Measurements from ENCODE around the gene LRRD1. TPM values are rescaled to one million over a fixed set of nuclear protein-coding genes. Genes with fewer than 3 reads are reported as not detected.
"Not testable (repeated sequence)": the region's sequence is repeated elsewhere in the genome, so short reads cannot be mapped to it uniquely, and the experiment has no call there.

The LRRD1 gene
- total RNA-seq, 4 donors from 2014 or later: 0.13 to 0.23 TPM; not detected in 2

DNA sequence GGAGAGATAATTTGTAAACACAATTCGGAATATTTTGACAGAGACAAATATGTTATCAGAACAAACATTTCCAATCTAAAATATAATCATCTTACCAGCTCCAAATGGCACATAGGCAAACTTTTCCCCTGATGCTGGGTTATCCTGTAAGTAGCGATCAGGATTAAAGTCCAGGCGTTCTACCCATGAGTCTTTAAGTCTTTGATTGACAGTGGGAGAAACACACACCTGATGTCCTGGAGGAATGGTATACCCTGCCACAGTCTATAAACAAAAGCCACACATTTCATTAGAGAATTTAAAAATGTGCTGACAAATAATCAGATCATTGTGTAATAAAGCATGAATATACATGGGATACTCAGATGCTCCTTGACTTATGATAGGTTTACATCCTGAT lies 62.0 kb downstream of the LRRD1 start:
- no peak for ATAC-seq
- Histone ChIP-seq H3K4me1 (no peaks in the 10 kb centered on the region), H3K9me3 (no peaks in the 10 kb centered on the region), H3K4me3 (no peak overlapping the region), H3K27me3 (no peaks in the 10 kb centered on the region), H3K36me3 (peaks cover 3 to 51% of the 10 kb centered on the region in 2 donors), H3K27ac (no peak overlapping the region)
- 73 to 88% methylated on average over 3 of the region's 3 CpGs for WGBS, 2 donors (ENCODE audit: low coverage in 1 of 2)
- TF ChIP-seq, protein P1, sequence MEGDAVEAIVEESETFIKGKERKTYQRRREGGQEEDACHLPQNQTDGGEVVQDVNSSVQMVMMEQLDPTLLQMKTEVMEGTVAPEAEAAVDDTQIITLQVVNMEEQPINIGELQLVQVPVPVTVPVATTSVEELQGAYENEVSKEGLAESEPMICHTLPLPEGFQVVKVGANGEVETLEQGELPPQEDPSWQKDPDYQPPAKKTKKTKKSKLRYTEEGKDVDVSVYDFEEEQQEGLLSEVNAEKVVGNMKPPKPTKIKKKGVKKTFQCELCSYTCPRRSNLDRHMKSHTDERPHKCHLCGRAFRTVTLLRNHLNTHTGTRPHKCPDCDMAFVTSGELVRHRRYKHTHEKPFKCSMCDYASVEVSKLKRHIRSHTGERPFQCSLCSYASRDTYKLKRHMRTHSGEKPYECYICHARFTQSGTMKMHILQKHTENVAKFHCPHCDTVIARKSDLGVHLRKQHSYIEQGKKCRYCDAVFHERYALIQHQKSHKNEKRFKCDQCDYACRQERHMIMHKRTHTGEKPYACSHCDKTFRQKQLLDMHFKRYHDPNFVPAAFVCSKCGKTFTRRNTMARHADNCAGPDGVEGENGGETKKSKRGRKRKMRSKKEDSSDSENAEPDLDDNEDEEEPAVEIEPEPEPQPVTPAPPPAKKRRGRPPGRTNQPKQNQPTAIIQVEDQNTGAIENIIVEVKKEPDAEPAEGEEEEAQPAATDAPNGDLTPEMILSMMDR (IDR thresholded peaks at IDR 0.05): no peak
- TF ChIP-seq EP300 (IDR thresholded peaks at IDR 0.05): no peak
- no peak for TF ChIP-seq POLR2A (IDR thresholded peaks at IDR 0.05)
- TF ChIP-seq POLR2AphosphoS5 (IDR thresholded peaks at IDR 0.05): no peak

DNA sequence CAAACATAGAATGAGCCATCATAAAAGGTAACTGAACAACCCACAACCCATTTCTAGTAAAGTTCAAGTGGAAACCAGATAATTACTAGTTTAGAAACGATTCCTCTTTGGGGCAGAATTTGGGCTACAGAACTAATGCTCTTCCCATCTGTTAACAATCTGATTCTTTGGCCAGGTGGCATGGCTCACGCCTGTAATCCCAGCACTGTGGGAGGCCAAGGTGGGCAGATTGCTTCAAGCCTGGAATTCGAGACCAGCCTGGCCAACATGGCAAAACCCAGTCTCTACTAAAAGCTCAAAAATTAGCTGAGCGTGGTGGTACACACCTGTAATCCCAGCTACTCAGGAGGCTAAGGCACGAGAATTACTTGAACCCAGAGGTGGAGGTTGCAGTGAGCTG lies 63.1 kb downstream of the LRRD1 start:
- no peak overlapping the region for H3K4me3 ChIP-seq
- ATAC-seq: no peak
- no peak overlapping the region for H3K27ac ChIP-seq
- 92 to 100% methylated on average over 4 of the region's 5 CpGs for WGBS, 2 donors (ENCODE audit: low coverage in 1 of 2)
- TF ChIP-seq POLR2A (IDR thresholded peaks at IDR 0.05) (no peak), POLR2AphosphoS5 (IDR thresholded peaks at IDR 0.05) (no peak)
- H3K9me3 ChIP-seq: no peaks in the 10 kb centered on the region
- H3K27me3 ChIP-seq: no peaks in the 10 kb centered on the region
- peaks cover 3 to 48% of the 10 kb centered on the region in 2 donors for H3K36me3 ChIP-seq
- H3K4me1 ChIP-seq: peaks cover 0 to 9% (median 0%) of the 10 kb centered on the region in 3 donors

DNA sequence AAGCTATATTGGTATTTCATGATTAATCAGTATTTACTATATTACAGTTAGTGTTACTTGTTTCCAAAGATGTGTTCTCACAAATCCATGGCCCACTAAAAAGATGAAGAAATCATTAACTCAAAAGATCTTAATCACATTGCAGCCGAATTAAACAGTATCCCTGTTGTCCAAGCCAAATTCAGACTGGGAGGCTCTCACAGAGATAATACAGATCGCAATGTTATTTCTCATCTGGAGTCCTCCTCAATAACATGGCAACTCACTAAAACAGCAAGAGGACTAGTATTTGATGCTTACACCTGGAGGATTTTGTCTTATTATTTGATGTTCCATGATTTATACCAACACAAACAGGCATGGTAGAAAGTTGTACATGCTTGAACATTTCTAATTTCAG lies 68.1 kb downstream of the LRRD1 start:
- TF ChIP-seq POLR2AphosphoS5 (IDR thresholded peaks at IDR 0.05) (no peak), EP300 (IDR thresholded peaks at IDR 0.05) (no peak), POLR2A (IDR thresholded peaks at IDR 0.05) (no peak)
- TF ChIP-seq, protein P1 (IDR thresholded peaks at IDR 0.05): no peak
- Histone ChIP-seq H3K27ac (no peak overlapping the region), H3K36me3 (peaks cover 0 to 70% of the 10 kb centered on the region in 2 donors), H3K4me3 (no peak overlapping the region), H3K4me1 (peaks cover 0 to 9% (median 0%) of the 10 kb centered on the region in 3 donors), H3K9me3 (no peaks in the 10 kb centered on the region), H3K27me3 (no peaks in the 10 kb centered on the region)
- no peak for ATAC-seq
- 64 to 66% methylated on average over 2 of the region's 2 CpGs for WGBS, 2 donors (ENCODE audit: low coverage in 1 of 2)

DNA sequence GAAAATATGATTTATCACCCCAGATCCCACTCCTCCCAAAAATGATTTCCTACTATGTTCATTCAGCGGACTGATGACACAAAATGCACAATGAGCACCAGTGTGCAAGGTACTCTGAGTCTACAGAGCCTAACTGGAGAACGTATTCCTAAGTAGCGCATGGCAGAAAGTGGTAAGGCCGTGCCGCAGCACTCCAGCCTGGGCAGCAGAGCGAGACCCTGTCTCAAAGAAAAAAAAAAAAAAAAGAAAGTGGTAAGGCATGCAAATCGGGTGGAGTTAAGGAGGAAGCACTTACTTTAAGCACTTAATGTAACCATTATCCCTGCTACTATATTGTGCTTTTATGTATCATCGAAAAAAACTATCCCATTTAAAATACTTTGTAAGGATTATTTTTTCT lies 70.1 kb downstream of the LRRD1 start:
- TF ChIP-seq EP300 (IDR thresholded peaks at IDR 0.05) (no peak), POLR2A (IDR thresholded peaks at IDR 0.05) (no peak), POLR2AphosphoS5 (IDR thresholded peaks at IDR 0.05) (no peak)
- TF ChIP-seq, protein P1 (IDR thresholded peaks at IDR 0.05): no peak
- 92% methylated on average over 5 to 8 of the region's 8 CpGs for WGBS, 2 donors (ENCODE audit: low coverage in 1 of 2)
- ATAC-seq: no peak
- Histone ChIP-seq H3K4me3 (no peak overlapping the region), H3K4me1 (peaks cover 0 to 9% (median 0%) of the 10 kb centered on the region in 3 donors), H3K9me3 (no peaks in the 10 kb centered on the region), H3K36me3 (peaks cover 0 to 79% of the 10 kb centered on the region in 2 donors), H3K27ac (no peak overlapping the region), H3K27me3 (no peaks in the 10 kb centered on the region)

DNA sequence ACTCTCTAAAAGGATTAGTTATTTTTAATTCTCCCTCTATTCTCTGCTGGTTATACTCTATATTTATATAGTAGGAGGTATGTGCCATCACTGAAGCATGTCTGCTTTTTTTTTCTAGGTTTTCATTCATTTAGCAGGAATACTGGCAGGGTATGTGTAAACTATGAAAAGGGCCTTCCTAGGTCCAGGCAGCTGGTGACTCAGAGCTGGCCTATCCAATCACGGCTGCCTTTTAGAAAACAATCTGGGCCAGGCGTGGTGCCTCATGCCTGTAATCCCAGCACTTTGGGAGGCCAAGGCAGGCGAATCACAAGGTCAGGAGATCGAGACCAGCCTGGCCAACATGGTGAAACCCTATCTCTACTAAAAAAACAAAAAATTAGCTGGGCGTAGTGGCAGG lies 76.1 kb downstream of the LRRD1 start:
- ATAC-seq, H3K27ac ChIP-seq, H3K27me3 ChIP-seq, H3K9me3 ChIP-seq, H3K4me3 ChIP-seq, H3K4me1 ChIP-seq: not testable (repeated sequence)
- WGBS, 2 donors (ENCODE audit: low coverage in 1 of 2): 77% methylated on average over 3 of the region's 5 CpGs; no CpG with 5 or more reads in 1 of the 2 donors
- H3K36me3 ChIP-seq: peaks cover 5 to 98% of the 10 kb centered on the region in 2 donors

DNA sequence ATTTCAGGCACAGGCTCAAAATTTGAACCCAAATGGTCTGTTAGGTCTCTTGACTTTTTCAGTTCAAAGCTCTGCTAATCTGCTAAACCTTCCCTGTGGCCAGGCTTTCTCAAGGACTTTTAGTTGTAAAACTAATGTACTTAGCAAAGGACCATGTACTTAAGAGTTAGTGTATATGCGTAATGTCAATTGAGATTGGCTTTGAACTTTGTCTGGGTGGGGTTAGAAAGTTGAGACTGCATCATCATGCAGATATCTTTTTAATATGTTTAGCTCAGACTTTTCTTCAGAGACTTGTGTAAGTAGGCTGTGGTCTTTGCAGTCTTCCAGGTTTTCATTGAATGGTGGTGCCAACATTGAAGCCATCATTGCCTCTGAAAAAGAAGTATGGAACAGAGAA lies 78.4 kb downstream of the LRRD1 start:
- H3K4me1 ChIP-seq: no peaks in the 10 kb centered on the region
- H3K27me3 ChIP-seq: no peaks in the 10 kb centered on the region
- H3K27ac ChIP-seq: no peak overlapping the region
- H3K9me3 ChIP-seq: no peaks in the 10 kb centered on the region
- no peak for ATAC-seq
- TF ChIP-seq POLR2A (IDR thresholded peaks at IDR 0.05): no peak
- TF ChIP-seq EP300 (IDR thresholded peaks at IDR 0.05): no peak
- TF ChIP-seq POLR2AphosphoS5 (IDR thresholded peaks at IDR 0.05): no peak
- no peak overlapping the region for H3K4me3 ChIP-seq
- peaks cover 5 to 99% of the 10 kb centered on the region in 2 donors for H3K36me3 ChIP-seq
- 100% methylated on average over 1 of the region's 1 CpG; no CpG with 5 or more reads in 1 of the 2 donors for WGBS, 2 donors (ENCODE audit: low coverage in 1 of 2)

All from gastroesophageal sphincter (tissue), 4 donors.